Hepatocyte (in vitro differentiated cells): Measurements from ENCODE around the gene YBX2. TPM values are rescaled to one million over a fixed set of nuclear protein-coding genes. Genes with fewer than 3 reads are reported as not detected.

Source experiments
- DNase-seq: peaks from one replicate; pipeline ENCODE4 v3.0.0-alpha.2; 2016; ENCODE audit warnings: low spot score
- H2AFZ ChIP-seq: fragments of 200-600 bp; sonication (generic); 2 replicates; pipeline ENCODE4 v1.6.0; 2016; ENCODE audit warnings: antibody characterized with exemption, mild to moderate bottlenecking
- H3K27ac ChIP-seq: fragments of 200-600 bp; sonication (generic); 2 replicates; pipeline ENCODE4 v1.5.1; 2016; ENCODE audit warnings: mild to moderate bottlenecking
- H3K27me3 ChIP-seq: fragments of 200-600 bp; sonication (generic); 2 replicates; pipeline ENCODE4 v1.6.1; 2016
- H3K36me3 ChIP-seq: fragments of 200-600 bp; sonication (generic); replicated peaks from 2 replicates; pipeline ENCODE4 v1.5.1; 2016; ENCODE audit warnings: low read depth; ENCODE audit not compliant: insufficient read depth
- H3K4me1 ChIP-seq: fragments of 200-600 bp; sonication (generic); 2 replicates; pipeline ENCODE4 v1.5.1; 2016; ENCODE audit warnings: mild to moderate bottlenecking, moderate library complexity; ENCODE audit not compliant: insufficient read depth
- H3K4me2 ChIP-seq: fragments of 200-600 bp; sonication (generic); 2 replicates; pipeline ENCODE4 v1.6.0; 2016
- H3K4me3 ChIP-seq: fragments of 200-600 bp; sonication (generic); 2 replicates; pipeline ENCODE4 v1.5.1; 2016; ENCODE audit warnings: mild to moderate bottlenecking
- H3K79me2 ChIP-seq: fragments of 200-600 bp; sonication (generic); 2 replicates; pipeline ENCODE4 v1.6.0; 2017; ENCODE audit warnings: mild to moderate bottlenecking
- H3K9me2 ChIP-seq: fragments of 200-600 bp; sonication (generic); replicated peaks from 2 replicates; pipeline ENCODE4 v1.6.0; 2017; ENCODE audit warnings: mild to moderate bottlenecking; ENCODE audit not compliant: insufficient read depth
- H3K9me3 ChIP-seq: fragments of 200-600 bp; sonication (generic); 2 replicates; pipeline ENCODE4 v1.5.1; 2016; ENCODE audit warnings: low read depth, mild to moderate bottlenecking
- H4K20me1 ChIP-seq: fragments of 200-600 bp; sonication (generic); 2 replicates; pipeline ENCODE4 v1.6.0; 2016; ENCODE audit warnings: mild to moderate bottlenecking; ENCODE audit not compliant: insufficient read depth, poor library complexity, severe bottlenecking
- EZH2 ChIP-seq: fragments of 200-600 bp; sonication (generic); IDR thresholded peaks from 2 replicates; pipeline ENCODE4 v1.6.1; 2016; ENCODE audit warnings: antibody characterized with exemption, mild to moderate bottlenecking, borderline replicate concordance
- EZH2phosphoT487 ChIP-seq: fragments of 200-600 bp; sonication (generic); IDR thresholded peaks from one replicate; pipeline ENCODE4 v1.6.1; 2018; ENCODE audit warnings: antibody characterized with exemption, mild to moderate bottlenecking, low read depth, moderate library complexity; ENCODE audit not compliant: unreplicated experiment, severe bottlenecking
- WGBS: methylation state at CpG from one replicate; pipeline ENCODE4 v1.1.6; 2016; ENCODE audit warnings: low lambda C conversion rate; ENCODE audit errors: missing lambda C conversion rate; 5-methylcytosine and 5-hydroxymethylcytosine counted together
- polyA plus RNA-seq: library from polyadenylated mRNA; unstranded; fragments of >200 nt; fragmentation: Nextera tagmentation; extraction: Ambion mirVana; gene quantifications from 2 replicates; pipeline ENCODE4 v1.2.1, GENCODE V29; 2016
- total RNA-seq: library from RNA; depleted of rRNA; stranded (reverse); fragments of >200 nt; gene quantifications from 2 replicates; pipeline ENCODE4 v1.2.3, GENCODE V29; 2014
- TF ChIP-seq, protein P1 (sequence below): fragments of 200-600 bp; sonication (generic); IDR thresholded peaks from 2 replicates; pipeline ENCODE4 v1.5.1; 2016; ENCODE audit warnings: antibody characterized with exemption, mild to moderate bottlenecking; ENCODE audit not compliant: poor library complexity

YBX2 gene
- total and polyA plus RNA-seq, 2 experiments from 2014 or later: 1.3 to 1.7 TPM

DNA sequence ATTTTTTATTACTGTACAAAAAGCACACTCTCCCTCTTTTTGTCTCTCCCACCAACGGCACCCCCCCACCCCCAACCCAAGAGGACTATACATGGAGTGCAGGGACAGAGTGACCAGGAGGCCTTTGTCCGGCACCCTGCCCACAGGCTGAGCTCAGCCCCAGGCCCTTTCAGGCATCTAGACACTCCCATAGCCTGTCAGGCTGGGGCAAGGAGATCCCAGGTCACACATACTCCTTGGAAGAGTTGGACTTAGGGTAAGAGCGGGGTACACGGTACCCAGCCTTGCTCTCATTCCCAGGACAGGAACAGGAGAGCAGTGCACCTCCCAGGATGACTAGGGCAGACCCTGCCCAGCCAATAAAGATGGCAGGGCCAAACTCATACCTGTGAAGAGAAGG, 34.3 kb downstream of the YBX2 start:
- Histone ChIP-seq H3K9me3 (no peaks in the 10 kb centered on the region), H3K4me3 (peak overlapping the region; percentile 87), H3K27ac (peak overlapping the region; percentile 94), H2AFZ (no peak overlapping the region), H4K20me1 (no peaks in the 10 kb centered on the region), H3K36me3 (no peaks in the 10 kb centered on the region), H3K79me2 (peaks cover 55% of the 10 kb centered on the region), H3K4me1 (peaks cover 34% of the 10 kb centered on the region), H3K27me3 (peaks cover 5% of the 10 kb centered on the region), H3K4me2 (peak overlapping the region; percentile 78), H3K9me2 (no peaks in the 10 kb centered on the region)
- TF ChIP-seq, protein P1, sequence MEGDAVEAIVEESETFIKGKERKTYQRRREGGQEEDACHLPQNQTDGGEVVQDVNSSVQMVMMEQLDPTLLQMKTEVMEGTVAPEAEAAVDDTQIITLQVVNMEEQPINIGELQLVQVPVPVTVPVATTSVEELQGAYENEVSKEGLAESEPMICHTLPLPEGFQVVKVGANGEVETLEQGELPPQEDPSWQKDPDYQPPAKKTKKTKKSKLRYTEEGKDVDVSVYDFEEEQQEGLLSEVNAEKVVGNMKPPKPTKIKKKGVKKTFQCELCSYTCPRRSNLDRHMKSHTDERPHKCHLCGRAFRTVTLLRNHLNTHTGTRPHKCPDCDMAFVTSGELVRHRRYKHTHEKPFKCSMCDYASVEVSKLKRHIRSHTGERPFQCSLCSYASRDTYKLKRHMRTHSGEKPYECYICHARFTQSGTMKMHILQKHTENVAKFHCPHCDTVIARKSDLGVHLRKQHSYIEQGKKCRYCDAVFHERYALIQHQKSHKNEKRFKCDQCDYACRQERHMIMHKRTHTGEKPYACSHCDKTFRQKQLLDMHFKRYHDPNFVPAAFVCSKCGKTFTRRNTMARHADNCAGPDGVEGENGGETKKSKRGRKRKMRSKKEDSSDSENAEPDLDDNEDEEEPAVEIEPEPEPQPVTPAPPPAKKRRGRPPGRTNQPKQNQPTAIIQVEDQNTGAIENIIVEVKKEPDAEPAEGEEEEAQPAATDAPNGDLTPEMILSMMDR: no peak
- TF ChIP-seq EZH2phosphoT487: no peak
- TF ChIP-seq EZH2: no peak
- 93% methylated on average over 4 of the region's 4 CpGs for WGBS
- DNase-seq: peak; percentile 21

DNA sequence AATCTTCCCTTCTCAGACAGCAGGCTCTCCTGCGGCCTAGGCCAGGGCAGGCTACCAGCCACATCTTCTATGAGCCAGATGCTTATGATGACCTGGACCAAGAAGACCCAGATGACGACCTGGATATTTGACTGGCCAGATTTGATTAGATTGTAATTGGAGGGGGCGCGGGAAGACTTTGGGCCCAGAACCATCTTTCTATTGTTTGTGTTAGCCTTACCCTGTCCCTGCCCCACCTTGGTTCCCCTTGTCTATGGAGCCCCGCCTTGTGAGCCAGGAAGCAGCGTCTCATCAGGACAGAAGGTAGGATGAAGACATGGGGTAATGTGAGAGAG, 34.9 kb downstream of the YBX2 start:
- H3K27ac ChIP-seq: peak overlapping the region; percentile 94
- H2AFZ ChIP-seq: no peak overlapping the region
- DNase-seq: no peak
- H3K36me3 ChIP-seq: no peaks in the 10 kb centered on the region
- WGBS: 98% methylated on average over 6 of the region's 6 CpGs
- H4K20me1 ChIP-seq: no peaks in the 10 kb centered on the region
- TF ChIP-seq, protein P1: no peak
- TF ChIP-seq EZH2 (no peak), EZH2phosphoT487 (no peak)
- H3K9me2 ChIP-seq: no peaks in the 10 kb centered on the region
- H3K27me3 ChIP-seq: peaks cover 5% of the 10 kb centered on the region
- peaks cover 62% of the 10 kb centered on the region for H3K79me2 ChIP-seq
- peaks cover 34% of the 10 kb centered on the region for H3K4me1 ChIP-seq
- no peak overlapping the region for H3K4me3 ChIP-seq
- peak overlapping the region; percentile 78 for H3K4me2 ChIP-seq
- no peaks in the 10 kb centered on the region for H3K9me3 ChIP-seq

DNA sequence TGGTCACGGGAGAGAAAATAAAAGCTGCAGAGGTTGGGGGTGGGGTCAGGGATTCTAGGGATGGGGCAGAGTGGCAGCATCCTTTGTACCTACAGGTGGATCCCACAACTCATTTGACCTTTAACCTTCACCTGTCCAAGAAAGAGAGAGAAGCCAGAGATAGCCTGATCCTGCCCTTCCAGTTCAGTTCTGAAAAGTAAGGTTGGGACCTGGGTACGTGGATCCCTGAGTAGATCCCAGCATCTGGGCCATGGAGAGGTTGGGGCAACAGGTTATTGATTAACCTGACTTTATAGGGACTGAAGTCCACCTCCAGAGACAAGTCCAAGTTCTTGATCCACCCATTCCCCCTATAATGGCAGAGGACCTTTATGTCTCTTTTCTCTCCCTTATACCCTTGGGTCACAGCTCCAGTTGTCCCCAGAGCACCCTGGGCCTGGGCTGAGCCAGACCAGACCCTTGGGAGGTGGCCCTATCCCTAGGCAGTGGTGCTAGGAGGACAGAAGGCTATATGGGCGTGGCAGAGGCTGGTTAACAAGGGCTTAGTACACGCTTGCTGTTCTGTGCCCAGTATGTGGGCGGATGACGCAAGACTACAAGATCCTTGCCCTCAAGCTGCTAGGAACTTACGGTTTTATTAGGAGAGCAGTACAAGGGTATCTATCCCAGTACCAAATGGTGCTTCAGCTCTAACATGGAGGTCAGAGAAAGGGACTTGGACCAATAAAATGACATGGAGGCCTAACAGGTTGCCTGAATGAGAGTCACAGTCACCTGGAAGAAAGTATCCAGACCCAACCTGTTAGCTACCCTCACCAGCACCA, 35.5 kb downstream of the YBX2 start:
- Histone ChIP-seq H3K79me2 (peaks cover 67% of the 10 kb centered on the region), H3K27ac (peak overlapping the region; percentile 94), H2AFZ (no peak overlapping the region), H4K20me1 (no peaks in the 10 kb centered on the region), H3K4me1 (peaks cover 30% of the 10 kb centered on the region), H3K4me2 (peak overlapping the region; percentile 78), H3K9me2 (no peaks in the 10 kb centered on the region), H3K4me3 (no peak overlapping the region), H3K27me3 (peaks cover 5% of the 10 kb centered on the region), H3K36me3 (no peaks in the 10 kb centered on the region), H3K9me3 (no peaks in the 10 kb centered on the region)
- DNase-seq: peak; percentile 81
- TF ChIP-seq, protein P1: no peak
- no peak for TF ChIP-seq EZH2phosphoT487
- TF ChIP-seq EZH2: no peak
- WGBS: 70% methylated on average over 7 of the region's 7 CpGs
